Esophagus muscularis mucosa (tissue), 4 donors: ENCODE results near the gene ARSB. TPM values are rescaled to one million over a fixed set of nuclear protein-coding genes. Genes with fewer than 3 reads are reported as not detected.

ENCODE experiments used
- DNase-seq: peaks from one replicate; pipeline ENCODE4 v3.0.0-alpha.2; 2017; ENCODE audit errors: extremely low spot score
- H3K27ac ChIP-seq, 4 donors: fragments of 200-600 bp; sonication (generic); replicated peaks in 1 of 4; 1 replicate in 3 of 4; 2 replicates in 1 of 4; pipeline ENCODE4 v1.5.1; 2016 to 2019; ENCODE audit warnings: mild to moderate bottlenecking in 1 of 4
- H3K27me3 ChIP-seq, 4 donors: fragments of 200-600 bp; sonication (generic); one replicate each; pipeline versions ENCODE4 v1.5.1 to v1.6.0; 2016 to 2019
- H3K36me3 ChIP-seq, 4 donors: fragments of 200-600 bp; sonication (generic); one replicate each; pipeline ENCODE4 v1.5.1; 2016 to 2019
- H3K4me1 ChIP-seq, 4 donors: fragments of 200-600 bp; sonication (generic); one replicate each; pipeline ENCODE4 v1.5.1; 2016 to 2019
- H3K4me3 ChIP-seq, 4 donors: fragments of 200-600 bp; sonication (generic); 1 replicate in 2 of 4; 2 replicates in 2 of 4; pipeline ENCODE4 v1.5.1; 2016 to 2019; ENCODE audit warnings: mild to moderate bottlenecking in 4 of 4, moderate library complexity in 1 of 4
- H3K9me3 ChIP-seq, 4 donors: fragments of 200-600 bp; sonication (generic); 1 replicate in 3 of 4; 2 replicates in 1 of 4; pipeline ENCODE4 v1.5.1; 2016 to 2019
- EP300 ChIP-seq: sonication (generic); formaldehyde crosslinking; IDR thresholded peaks from one replicate; pipeline ENCODE4 v1.6.1; 2017; ENCODE audit warnings: antibody characterized with exemption
- POLR2A ChIP-seq: fragments of 450-650 bp; IDR thresholded peaks from one replicate; pipeline ENCODE4 v1.6.1; 2017; ENCODE audit warnings: antibody characterized with exemption, moderate library complexity, mild to moderate bottlenecking, low read depth
- POLR2AphosphoS5 ChIP-seq, 2 donors: sonication (generic); formaldehyde crosslinking; IDR thresholded peaks; one replicate each; pipeline ENCODE4 v1.6.1; 2017; ENCODE audit warnings: antibody characterized with exemption in 2 of 2
- whole genome bisulfite sequencing: methylation state at CpG from one replicate; pipeline ENCODE4 v1.1.5; 2018; 5-methylcytosine and 5-hydroxymethylcytosine counted together
- intact Hi-C: fragments of 100-400 bp; cut with DNase I; formaldehyde crosslinking; loops from one replicate; pipeline ENCODE4 v1.15.1; 2023
- total RNA-seq, 4 donors: library from RNA; depleted of rRNA; stranded (reverse); fragments of >200 nt; gene quantifications; one replicate each; pipeline versions ENCODE4 v1.1.0 to v1.2.1, GENCODE V29; 2016
- TF ChIP-seq, protein P1 (sequence below), 3 experiments: fragments of 200-600 bp in 2 of 3; fragments of 450-650 bp in 1 of 3; sonication (generic) in 2 of 3; IDR thresholded peaks; one replicate each; pipeline ENCODE4 v1.5.1; 2017 to 2019; ENCODE audit warnings: antibody characterized with exemption in 3 of 3, mild to moderate bottlenecking in 2 of 3, moderate library complexity in 1 of 3

ARSB gene
- total RNA-seq, 4 donors from 2014 or later: 58.0 to 103 (median 67.5) TPM

DNA sequence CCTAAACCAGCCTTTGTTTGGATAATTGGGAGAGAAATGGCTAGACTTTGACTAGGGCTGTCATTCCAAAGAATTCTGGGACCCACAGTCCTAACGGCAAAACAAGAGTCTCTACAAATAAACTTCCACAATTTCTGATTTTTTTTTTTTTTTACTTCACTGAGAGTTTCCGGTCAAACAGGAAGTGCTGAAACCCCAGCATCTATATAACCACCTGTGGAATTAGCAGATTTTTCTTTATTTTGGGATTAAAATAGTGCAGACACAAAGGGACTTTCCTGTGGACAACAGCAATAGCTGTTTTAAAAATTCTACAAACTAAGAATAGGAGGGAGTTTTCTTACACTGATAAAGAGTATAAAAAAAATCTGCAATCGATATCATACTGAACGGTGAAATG lies 157.4 kb downstream of the ARSB start:
- H3K36me3 ChIP-seq: peaks cover 0 to 14% (median 0%) of the 10 kb centered on the region in 4 donors
- H3K9me3 ChIP-seq: no peaks in the 10 kb centered on the region
- WGBS: 61% methylated on average over 4 of the region's 4 CpGs
- H3K27ac ChIP-seq: no peak overlapping the region
- intact Hi-C loops: loop anchor here (10.0 kb wide), 1 partner anchor 283 kb away; no protein-coding TSS in a partner anchor
- no peak overlapping the region for H3K4me3 ChIP-seq
- no peaks in the 10 kb centered on the region for H3K27me3 ChIP-seq
- peaks cover 5 to 25% (median 20%) of the 10 kb centered on the region in 4 donors for H3K4me1 ChIP-seq
- DNase-seq: no peak
- no peak for TF ChIP-seq POLR2AphosphoS5 (IDR thresholded peaks at IDR 0.05)
- TF ChIP-seq EP300: no peak
- no peak for TF ChIP-seq POLR2A
- TF ChIP-seq, protein P1, sequence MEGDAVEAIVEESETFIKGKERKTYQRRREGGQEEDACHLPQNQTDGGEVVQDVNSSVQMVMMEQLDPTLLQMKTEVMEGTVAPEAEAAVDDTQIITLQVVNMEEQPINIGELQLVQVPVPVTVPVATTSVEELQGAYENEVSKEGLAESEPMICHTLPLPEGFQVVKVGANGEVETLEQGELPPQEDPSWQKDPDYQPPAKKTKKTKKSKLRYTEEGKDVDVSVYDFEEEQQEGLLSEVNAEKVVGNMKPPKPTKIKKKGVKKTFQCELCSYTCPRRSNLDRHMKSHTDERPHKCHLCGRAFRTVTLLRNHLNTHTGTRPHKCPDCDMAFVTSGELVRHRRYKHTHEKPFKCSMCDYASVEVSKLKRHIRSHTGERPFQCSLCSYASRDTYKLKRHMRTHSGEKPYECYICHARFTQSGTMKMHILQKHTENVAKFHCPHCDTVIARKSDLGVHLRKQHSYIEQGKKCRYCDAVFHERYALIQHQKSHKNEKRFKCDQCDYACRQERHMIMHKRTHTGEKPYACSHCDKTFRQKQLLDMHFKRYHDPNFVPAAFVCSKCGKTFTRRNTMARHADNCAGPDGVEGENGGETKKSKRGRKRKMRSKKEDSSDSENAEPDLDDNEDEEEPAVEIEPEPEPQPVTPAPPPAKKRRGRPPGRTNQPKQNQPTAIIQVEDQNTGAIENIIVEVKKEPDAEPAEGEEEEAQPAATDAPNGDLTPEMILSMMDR (IDR thresholded peaks at IDR 0.05): no peak

DNA sequence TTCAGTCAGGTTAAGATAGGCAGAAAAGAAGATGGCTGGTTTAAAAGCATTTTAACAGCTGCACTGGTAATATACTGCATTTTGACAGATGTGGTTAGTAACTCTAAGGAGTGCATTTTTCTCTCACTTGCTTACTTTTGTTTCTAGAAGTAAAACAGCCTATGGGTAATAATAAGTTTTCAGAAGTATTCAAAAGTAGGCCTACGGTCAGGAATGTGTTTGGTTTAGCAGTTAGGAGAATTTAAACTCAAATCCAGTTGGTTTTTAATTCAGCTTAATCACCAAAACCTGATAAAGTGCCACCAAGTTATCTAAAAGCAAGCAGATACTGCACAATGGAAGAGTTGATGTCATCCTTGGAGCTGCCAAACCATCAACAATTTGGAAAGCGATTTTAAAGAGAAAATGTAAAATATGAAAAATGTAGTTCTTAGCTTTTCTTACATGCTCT lies 160.3 kb downstream of the ARSB start:
- Histone ChIP-seq H3K27ac (no peak overlapping the region), H3K27me3 (no peaks in the 10 kb centered on the region), H3K36me3 (peaks cover 0 to 7% (median 0%) of the 10 kb centered on the region in 4 donors), H3K4me1 (peaks cover 0 to 7% (median 6%) of the 10 kb centered on the region in 4 donors), H3K4me3 (no peak overlapping the region), H3K9me3 (no peaks in the 10 kb centered on the region)
- intact Hi-C loops: loop anchor here (10.0 kb wide), 1 partner anchor 280 kb away; no protein-coding TSS in a partner anchor
- TF ChIP-seq, protein P1 (IDR thresholded peaks at IDR 0.05): no peak
- no peak for TF ChIP-seq POLR2A
- TF ChIP-seq EP300: no peak
- no peak for TF ChIP-seq POLR2AphosphoS5 (IDR thresholded peaks at IDR 0.05)
- 29% methylated on average over 2 of the region's 2 CpGs for WGBS
- no peak for DNase-seq

DNA sequence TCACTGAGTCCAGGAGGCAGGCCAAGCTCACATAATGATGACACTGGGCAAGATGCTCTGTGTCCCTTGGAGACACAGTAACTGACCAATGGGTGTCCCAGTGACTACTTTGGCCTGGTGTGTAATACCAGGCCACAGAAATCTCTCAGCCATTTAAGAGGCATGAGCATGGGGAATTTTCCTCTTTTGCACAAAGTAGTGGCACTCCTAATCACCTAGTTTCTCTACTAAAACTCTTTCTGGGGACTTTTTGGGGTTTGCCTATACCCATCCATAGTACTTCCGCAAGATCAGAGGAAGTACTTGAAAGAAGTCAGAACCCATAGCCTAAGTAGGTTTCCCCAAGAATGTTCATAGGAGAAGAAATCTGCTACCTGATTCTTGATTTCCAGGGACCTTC lies 161.9 kb downstream of the ARSB start:
- TF ChIP-seq, protein P1 (IDR thresholded peaks at IDR 0.05): no peak
- TF ChIP-seq POLR2A (no peak), POLR2AphosphoS5 (IDR thresholded peaks at IDR 0.05) (no peak), EP300 (no peak)
- Histone ChIP-seq H3K9me3 (no peaks in the 10 kb centered on the region), H3K27me3 (no peaks in the 10 kb centered on the region), H3K4me1 (peaks cover 0 to 13% (median 6%) of the 10 kb centered on the region in 4 donors), H3K4me3 (no peak overlapping the region), H3K36me3 (peaks cover 0 to 7% (median 0%) of the 10 kb centered on the region in 4 donors), H3K27ac (no peak overlapping the region)
- 91% methylated on average over 1 of the region's 1 CpG for WGBS
- intact Hi-C loops: loop anchor here (10.0 kb wide), 1 partner anchor 278 kb away; no protein-coding TSS in a partner anchor
- DNase-seq: no peak

DNA sequence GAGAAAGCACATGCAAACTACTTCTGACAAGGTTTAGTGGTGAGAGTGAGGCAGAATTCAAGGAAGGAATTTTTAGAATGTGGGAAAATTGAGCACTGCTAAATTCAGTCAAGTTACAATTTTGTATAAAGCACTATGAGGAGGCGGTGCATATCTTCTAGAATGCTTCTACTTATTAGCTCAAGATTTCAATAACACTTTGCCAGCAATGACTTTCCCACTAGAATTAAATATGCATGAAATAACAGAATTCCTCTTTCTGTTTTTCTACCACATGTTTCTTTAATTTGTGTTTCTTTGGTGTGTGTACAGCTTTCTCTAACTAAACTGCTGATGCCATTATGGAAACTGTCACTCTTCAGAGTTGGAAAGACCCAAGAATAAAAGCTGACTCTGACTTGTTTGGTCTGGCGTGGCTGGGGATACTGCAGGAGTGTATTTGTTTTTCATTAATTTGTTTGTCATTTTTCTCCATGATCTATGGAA lies 163.5 kb downstream of the ARSB start:
- DNase-seq: no peak
- H3K27ac ChIP-seq: no peak overlapping the region
- H3K4me3 ChIP-seq: no peak overlapping the region
- H3K9me3 ChIP-seq: no peaks in the 10 kb centered on the region
- TF ChIP-seq POLR2A: no peak
- no peak for TF ChIP-seq EP300
- TF ChIP-seq, protein P1 (IDR thresholded peaks at IDR 0.05): no peak
- TF ChIP-seq POLR2AphosphoS5 (IDR thresholded peaks at IDR 0.05): no peak
- no peaks in the 10 kb centered on the region for H3K27me3 ChIP-seq
- peaks cover 0 to 13% (median 6%) of the 10 kb centered on the region in 4 donors for H3K4me1 ChIP-seq
- WGBS: 79% methylated on average over 2 of the region's 2 CpGs
- peaks cover 0 to 7% (median 0%) of the 10 kb centered on the region in 4 donors for H3K36me3 ChIP-seq
- intact Hi-C loops: loop anchor here (10.0 kb wide), 1 partner anchor 277 kb away; no protein-coding TSS in a partner anchor

DNA sequence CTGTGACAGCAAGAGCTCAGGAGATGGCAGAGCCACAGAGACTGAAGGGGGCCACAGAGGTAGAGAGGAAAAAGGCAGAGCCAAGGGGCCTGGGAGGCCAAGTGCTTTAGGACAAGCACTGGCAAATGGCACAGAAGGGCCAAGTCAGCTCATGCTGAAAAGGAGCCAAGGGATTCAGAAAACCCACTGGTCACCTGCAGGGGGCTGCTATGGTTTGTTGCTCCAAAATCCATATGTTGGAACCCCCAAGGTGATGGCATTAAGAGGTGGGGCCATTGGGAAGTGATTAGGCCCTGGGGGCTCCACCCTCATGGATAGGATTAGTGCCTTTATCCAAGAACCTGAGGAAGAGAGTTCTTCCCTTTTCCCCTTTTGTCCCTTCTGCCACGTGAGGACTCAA lies 165.4 kb downstream of the ARSB start:
- intact Hi-C loops: loop anchor here (10.0 kb wide), 1 partner anchor 275 kb away; no protein-coding TSS in a partner anchor
- WGBS: 100% methylated on average over 1 of the region's 1 CpG
- H3K27me3 ChIP-seq: no peaks in the 10 kb centered on the region
- H3K9me3 ChIP-seq: no peaks in the 10 kb centered on the region
- H3K27ac ChIP-seq: no peak overlapping the region
- no peak overlapping the region for H3K4me3 ChIP-seq
- DNase-seq: no peak
- H3K4me1 ChIP-seq: peaks cover 0 to 13% (median 3%) of the 10 kb centered on the region in 4 donors
- TF ChIP-seq EP300 (no peak), POLR2AphosphoS5 (IDR thresholded peaks at IDR 0.05) (no peak), POLR2A (no peak)
- TF ChIP-seq, protein P1 (IDR thresholded peaks at IDR 0.05): no peak
- H3K36me3 ChIP-seq: peaks cover 0 to 7% (median 0%) of the 10 kb centered on the region in 4 donors
